ENCODE measurements around the gene RBFOX1.

RBFOX1 gene

DNA sequence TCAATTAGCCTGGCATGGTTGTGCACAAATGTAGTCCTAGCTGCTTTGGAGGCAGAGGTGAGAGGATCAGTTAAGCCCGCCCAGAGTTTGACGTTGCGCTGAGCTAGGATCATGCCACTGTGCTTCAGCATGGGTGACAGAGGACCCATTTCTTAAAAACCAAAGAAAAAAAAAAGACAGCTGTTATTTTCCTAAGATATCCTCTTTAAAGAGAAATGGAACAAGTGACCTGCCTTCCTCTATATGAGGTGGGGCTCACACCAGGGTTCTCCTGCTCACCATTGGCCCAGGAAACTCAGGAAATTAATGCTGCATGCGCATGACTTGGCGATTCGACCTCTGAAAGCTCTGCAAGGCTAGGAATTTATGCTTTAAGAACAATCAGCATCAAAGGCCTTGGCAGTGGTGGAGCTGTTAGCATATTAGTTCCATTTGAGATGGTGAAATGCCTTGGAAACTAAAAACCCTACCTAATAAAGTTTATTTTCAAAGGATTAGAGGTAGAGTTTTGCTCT lies 108.3 kb downstream of the RBFOX1 start:
- no peak overlapping the region for H2AFZ ChIP-seq (ENCODE audit: low read length)
- H2BK5ac ChIP-seq (ENCODE audit: low read length), result no peak overlapping the region
- H2BK120ac ChIP-seq (ENCODE audit: low read depth, low read length), result no peak overlapping the region
- H3K18ac ChIP-seq (ENCODE audit: low read length), result no peak overlapping the region
- H3K79me1 ChIP-seq (ENCODE audit: low read depth, low read length), result no peaks in the 10 kb centered on the region
- peaks cover 0 to 6% of the 10 kb centered on the region in 2 donors for H3K4me1 ChIP-seq (ENCODE audit: control insufficient read depth in 2 of 2, insufficient read depth in 1 of 2, low read depth in 1 of 2, low read length in 2 of 2)
- H3K23ac ChIP-seq (ENCODE audit: low read depth, low read length, poor library complexity), result no peak overlapping the region
- H4K8ac ChIP-seq (ENCODE audit: low read depth, low read length), result no peak overlapping the region
- no CpG with 5 or more reads among the region's 6 CpGs for WGBS, 2 donors (ENCODE audit: extremely low coverage in 2 of 2, insufficient read length in 2 of 2, insufficient replicate concordance in 1 of 2)
- H3K4ac ChIP-seq (ENCODE audit: low read length), result no peak overlapping the region
- H3K4me3 ChIP-seq (ENCODE audit: low read length in 2 of 2), result no peak overlapping the region
- H3K9me3 ChIP-seq (replicated peaks in 1 of 2; ENCODE audit: control insufficient read depth in 2 of 2, insufficient read depth in 1 of 2, low read depth in 1 of 2, low read length in 2 of 2), result no peaks in the 10 kb centered on the region
- no peak overlapping the region for H3K9ac ChIP-seq (ENCODE audit: low read depth, low read length, poor library complexity)
- H3K14ac ChIP-seq (ENCODE audit: low read length), result no peak overlapping the region
- H3K27ac ChIP-seq (replicated peaks; ENCODE audit: low read length), result no peak overlapping the region
- no peak overlapping the region for H2BK15ac ChIP-seq (ENCODE audit: low read length)
- no peak for DNase-seq (ENCODE audit: low spot score)
- H2AK5ac ChIP-seq (ENCODE audit: low read depth, low read length), result no peak overlapping the region
- H3K4me2 ChIP-seq (ENCODE audit: insufficient read depth, low read length, poor library complexity, severe bottlenecking), result no peak overlapping the region
- H3K27me3 ChIP-seq (ENCODE audit: control insufficient read depth in 3 of 3, insufficient read depth in 3 of 3, low read depth in 1 of 3, low read length in 3 of 3), result no peaks in the 10 kb centered on the region
- H2BK12ac ChIP-seq (ENCODE audit: low read length), result no peak overlapping the region
- no peaks in the 10 kb centered on the region for H3K36me3 ChIP-seq (replicated peaks in 1 of 2; ENCODE audit: control insufficient read depth in 2 of 2, insufficient read depth in 2 of 2, low read length in 2 of 2)
- H4K91ac ChIP-seq (ENCODE audit: low read depth, low read length, poor library complexity), result no peak overlapping the region

DNA sequence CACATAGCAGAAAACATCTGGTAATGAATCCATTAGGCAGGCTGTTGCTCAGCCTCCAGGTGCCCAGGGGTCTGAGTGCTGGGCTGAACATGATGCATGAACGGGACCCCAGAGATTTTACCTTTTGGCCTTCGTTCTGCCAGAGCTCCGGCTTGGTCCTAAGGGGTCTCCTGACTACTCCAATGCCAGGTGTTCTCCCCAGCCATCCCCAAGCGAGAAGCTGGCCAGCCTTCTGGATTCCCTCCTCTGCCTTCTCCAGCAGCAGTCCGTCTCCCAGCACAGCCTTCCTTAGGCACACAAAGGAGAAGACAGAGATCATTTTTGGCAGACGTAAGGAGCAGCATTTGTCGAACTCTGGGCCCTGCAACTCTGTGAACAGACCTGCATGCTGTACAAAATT lies 109.4 kb downstream of the RBFOX1 start:
- Histone ChIP-seq H4K8ac (ENCODE audit: low read depth, low read length) (no peak overlapping the region), H3K27ac (replicated peaks; ENCODE audit: low read length) (no peak overlapping the region), H2BK120ac (ENCODE audit: low read depth, low read length) (no peak overlapping the region), H3K14ac (ENCODE audit: low read length) (no peak overlapping the region), H3K79me1 (ENCODE audit: low read depth, low read length) (no peaks in the 10 kb centered on the region), H3K36me3 (replicated peaks in 1 of 2; ENCODE audit: control insufficient read depth in 2 of 2, insufficient read depth in 2 of 2, low read length in 2 of 2) (no peaks in the 10 kb centered on the region), H4K91ac (ENCODE audit: low read depth, low read length, poor library complexity) (no peak overlapping the region), H2BK5ac (ENCODE audit: low read length) (no peak overlapping the region), H2BK12ac (ENCODE audit: low read length) (no peak overlapping the region), H3K4ac (ENCODE audit: low read length) (no peak overlapping the region), H3K9me3 (replicated peaks in 1 of 2; ENCODE audit: control insufficient read depth in 2 of 2, insufficient read depth in 1 of 2, low read depth in 1 of 2, low read length in 2 of 2) (no peaks in the 10 kb centered on the region), H3K9ac (ENCODE audit: low read depth, low read length, poor library complexity) (no peak overlapping the region), H2AK5ac (ENCODE audit: low read depth, low read length) (no peak overlapping the region), H2BK15ac (ENCODE audit: low read length) (no peak overlapping the region), H3K4me1 (ENCODE audit: control insufficient read depth in 2 of 2, insufficient read depth in 1 of 2, low read depth in 1 of 2, low read length in 2 of 2) (peaks cover 0 to 6% of the 10 kb centered on the region in 2 donors), H3K18ac (ENCODE audit: low read length) (no peak overlapping the region), H3K27me3 (ENCODE audit: control insufficient read depth in 3 of 3, insufficient read depth in 3 of 3, low read depth in 1 of 3, low read length in 3 of 3) (no peaks in the 10 kb centered on the region), H3K23ac (ENCODE audit: low read depth, low read length, poor library complexity) (no peak overlapping the region), H2AFZ (ENCODE audit: low read length) (no peak overlapping the region), H3K4me3 (ENCODE audit: low read length in 2 of 2) (no peak overlapping the region), H3K4me2 (ENCODE audit: insufficient read depth, low read length, poor library complexity, severe bottlenecking) (no peak overlapping the region)
- no CpG with 5 or more reads among the region's 7 CpGs for WGBS, 2 donors (ENCODE audit: extremely low coverage in 2 of 2, insufficient read length in 2 of 2, insufficient replicate concordance in 1 of 2)
- DNase-seq (ENCODE audit: low spot score), result no peak

DNA sequence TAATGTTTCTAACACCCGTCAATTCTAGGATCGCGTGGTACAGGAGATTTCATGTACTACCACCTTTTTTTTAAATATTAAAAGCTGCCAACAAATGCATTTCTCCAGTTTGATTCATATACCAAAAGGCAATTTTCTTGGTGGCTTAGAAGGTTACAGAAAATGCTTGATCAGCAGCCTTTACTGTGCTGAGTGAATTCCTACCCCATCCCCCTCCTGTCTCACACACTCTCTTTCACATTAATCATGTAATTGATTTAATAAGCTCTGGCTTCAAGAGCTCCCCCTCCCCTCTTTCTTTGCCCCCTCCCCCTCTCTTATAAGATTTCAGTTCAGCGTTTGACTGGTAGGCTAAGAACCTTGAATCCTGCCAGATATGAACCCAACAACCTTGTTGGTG lies 110.5 kb downstream of the RBFOX1 start:
- Histone ChIP-seq H2BK15ac (ENCODE audit: low read length) (no peak overlapping the region), H3K4me1 (ENCODE audit: control insufficient read depth in 2 of 2, insufficient read depth in 1 of 2, low read depth in 1 of 2, low read length in 2 of 2) (peaks cover 0 to 6% of the 10 kb centered on the region in 2 donors), H2BK5ac (ENCODE audit: low read length) (no peak overlapping the region), H3K27ac (replicated peaks; ENCODE audit: low read length) (no peak overlapping the region), H3K18ac (ENCODE audit: low read length) (no peak overlapping the region), H2BK120ac (ENCODE audit: low read depth, low read length) (no peak overlapping the region), H4K8ac (ENCODE audit: low read depth, low read length) (no peak overlapping the region), H3K4me3 (ENCODE audit: low read length in 2 of 2) (no peak overlapping the region), H3K27me3 (ENCODE audit: control insufficient read depth in 3 of 3, insufficient read depth in 3 of 3, low read depth in 1 of 3, low read length in 3 of 3) (no peaks in the 10 kb centered on the region), H2AK5ac (ENCODE audit: low read depth, low read length) (no peak overlapping the region), H3K23ac (ENCODE audit: low read depth, low read length, poor library complexity) (no peak overlapping the region), H4K91ac (ENCODE audit: low read depth, low read length, poor library complexity) (no peak overlapping the region), H2AFZ (ENCODE audit: low read length) (no peak overlapping the region), H3K9ac (ENCODE audit: low read depth, low read length, poor library complexity) (no peak overlapping the region), H3K36me3 (replicated peaks in 1 of 2; ENCODE audit: control insufficient read depth in 2 of 2, insufficient read depth in 2 of 2, low read length in 2 of 2) (no peaks in the 10 kb centered on the region), H3K4me2 (ENCODE audit: insufficient read depth, low read length, poor library complexity, severe bottlenecking) (no peak overlapping the region), H3K14ac (ENCODE audit: low read length) (no peak overlapping the region), H3K9me3 (replicated peaks in 1 of 2; ENCODE audit: control insufficient read depth in 2 of 2, insufficient read depth in 1 of 2, low read depth in 1 of 2, low read length in 2 of 2) (no peaks in the 10 kb centered on the region), H3K79me1 (ENCODE audit: low read depth, low read length) (no peaks in the 10 kb centered on the region), H3K4ac (ENCODE audit: low read length) (no peak overlapping the region), H2BK12ac (ENCODE audit: low read length) (no peak overlapping the region)
- DNase-seq (ENCODE audit: low spot score), result no peak
- WGBS, 2 donors (ENCODE audit: extremely low coverage in 2 of 2, insufficient read length in 2 of 2, insufficient replicate concordance in 1 of 2), result no CpG with 5 or more reads among the region's 4 CpGs

DNA sequence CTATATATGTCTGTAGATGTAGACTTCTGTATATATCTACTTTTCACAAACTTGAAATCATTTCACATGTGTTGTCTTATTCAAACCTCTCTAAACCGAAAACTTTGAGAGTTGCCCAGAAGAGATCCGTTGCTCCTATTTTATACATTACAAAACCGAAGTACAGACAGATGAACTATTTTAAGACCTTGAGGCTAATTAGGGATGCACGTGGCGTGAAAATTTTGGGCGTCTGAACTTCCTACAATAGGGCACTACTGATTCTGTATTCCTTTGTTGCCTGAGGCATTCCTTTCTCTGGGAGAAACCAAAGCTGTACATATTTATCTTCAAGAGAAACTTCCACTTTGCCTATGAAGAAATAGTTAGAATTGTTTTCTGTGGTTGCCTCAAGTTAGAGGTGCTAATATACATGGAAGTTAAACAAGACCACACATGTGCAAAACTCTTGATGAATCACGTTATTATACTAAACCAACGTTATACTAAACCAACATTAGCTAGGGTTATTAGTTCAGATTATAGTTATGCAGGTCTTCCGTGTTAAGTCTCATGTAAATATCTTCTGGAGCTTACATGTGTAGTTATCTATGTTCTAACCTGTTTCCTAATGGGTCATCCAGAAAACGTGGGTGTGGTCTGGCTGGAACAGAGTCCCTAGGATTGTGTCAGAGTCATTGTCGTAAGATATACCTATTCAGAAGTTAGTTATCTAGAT lies 111.2 kb downstream of the RBFOX1 start:
- Histone ChIP-seq H3K4ac (ENCODE audit: low read length) (no peak overlapping the region), H3K4me3 (ENCODE audit: low read length in 2 of 2) (no peak overlapping the region), H2AK5ac (ENCODE audit: low read depth, low read length) (no peak overlapping the region), H2BK5ac (ENCODE audit: low read length) (no peak overlapping the region), H4K91ac (ENCODE audit: low read depth, low read length, poor library complexity) (no peak overlapping the region), H3K4me1 (ENCODE audit: control insufficient read depth in 2 of 2, insufficient read depth in 1 of 2, low read depth in 1 of 2, low read length in 2 of 2) (peaks cover 0 to 6% of the 10 kb centered on the region in 2 donors), H2BK15ac (ENCODE audit: low read length) (no peak overlapping the region), H3K79me1 (ENCODE audit: low read depth, low read length) (no peaks in the 10 kb centered on the region), H4K8ac (ENCODE audit: low read depth, low read length) (no peak overlapping the region), H2BK12ac (ENCODE audit: low read length) (no peak overlapping the region), H3K18ac (ENCODE audit: low read length) (no peak overlapping the region), H2BK120ac (ENCODE audit: low read depth, low read length) (no peak overlapping the region), H3K9me3 (replicated peaks in 1 of 2; ENCODE audit: control insufficient read depth in 2 of 2, insufficient read depth in 1 of 2, low read depth in 1 of 2, low read length in 2 of 2) (no peaks in the 10 kb centered on the region), H2AFZ (ENCODE audit: low read length) (no peak overlapping the region), H3K27ac (replicated peaks; ENCODE audit: low read length) (no peak overlapping the region), H3K36me3 (replicated peaks in 1 of 2; ENCODE audit: control insufficient read depth in 2 of 2, insufficient read depth in 2 of 2, low read length in 2 of 2) (no peaks in the 10 kb centered on the region), H3K23ac (ENCODE audit: low read depth, low read length, poor library complexity) (no peak overlapping the region), H3K4me2 (ENCODE audit: insufficient read depth, low read length, poor library complexity, severe bottlenecking) (no peak overlapping the region), H3K27me3 (ENCODE audit: control insufficient read depth in 3 of 3, insufficient read depth in 3 of 3, low read depth in 1 of 3, low read length in 3 of 3) (no peaks in the 10 kb centered on the region), H3K9ac (ENCODE audit: low read depth, low read length, poor library complexity) (no peak overlapping the region), H3K14ac (ENCODE audit: low read length) (no peak overlapping the region)
- WGBS, 2 donors (ENCODE audit: extremely low coverage in 2 of 2, insufficient read length in 2 of 2, insufficient replicate concordance in 1 of 2), result no CpG with 5 or more reads among the region's 11 CpGs
- no peak for DNase-seq (ENCODE audit: low spot score)
